ENCODE results near the gene MROH2A. TPM values are rescaled to one million over a fixed set of nuclear protein-coding genes. Genes with fewer than 3 reads are reported as not detected.

MROH2A gene
- total and polyA plus RNA-seq, 8 donors = 1.1 to 4.0 (median 1.4) TPM; not detected in 5

- H3K9me3 ChIP-seq = no peaks in the 10 kb centered on the region
These were observed 13.9 kb upstream of the MROH2A start for GRCh38 chr2:233764264-233764663.

GRCh38 chr2:233764761-233765160 lies 13.4 kb upstream of the MROH2A start:
- Histone ChIP-seq H3K27ac (no peak overlapping the region), H3K27me3 (no peaks in the 10 kb centered on the region), H3K36me3 (peaks cover 0 to 7% (median 2%) of the 10 kb centered on the region in 4 donors), H3K4me1 (no peaks in the 10 kb centered on the region), H3K9me3 (no peaks in the 10 kb centered on the region), H3K4me3 (no peak overlapping the region)
- TF ChIP-seq EP300 (IDR thresholded peaks at IDR 0.05) (no peak), CTCF (IDR thresholded peaks at IDR 0.05) (no peak), POLR2A (IDR thresholded peaks at IDR 0.05) (no peak), POLR2AphosphoS5 (IDR thresholded peaks at IDR 0.05) (no peak)
- DNase-seq = no peak
- intact Hi-C loops (cut with DNase I; ENCODE audit: low total_unique reads) = no loop called here
- 62 to 66% (median 63%) methylated on average over 3 of the region's 3 CpGs for WGBS, 5 donors

More at GRCh38 chr2:233764264-233764663, 13.9 kb upstream of the MROH2A start:
- H3K4me3 ChIP-seq = no peak overlapping the region
- WGBS, 5 donors = 55 to 74% (median 70%) methylated on average over 7 of the region's 7 CpGs
- no peaks in the 10 kb centered on the region for H3K4me1 ChIP-seq
- intact Hi-C loops (cut with DNase I; ENCODE audit: low total_unique reads) = no loop called here
- no peak overlapping the region for H3K27ac ChIP-seq
- no peak for TF ChIP-seq EP300 (IDR thresholded peaks at IDR 0.05)
- no peak for TF ChIP-seq POLR2A (IDR thresholded peaks at IDR 0.05)
- TF ChIP-seq POLR2AphosphoS5 (IDR thresholded peaks at IDR 0.05) = no peak
- TF ChIP-seq CTCF (IDR thresholded peaks at IDR 0.05) = no peak
- no peaks in the 10 kb centered on the region for H3K27me3 ChIP-seq
- no peak for DNase-seq
- H3K36me3 ChIP-seq = peaks cover 0 to 2% (median under 1%) of the 10 kb centered on the region in 4 donors

- no peaks in the 10 kb centered on the region for H3K27me3 ChIP-seq
- no peak for TF ChIP-seq EP300 (IDR thresholded peaks at IDR 0.05)
- TF ChIP-seq POLR2AphosphoS5 (IDR thresholded peaks at IDR 0.05) = no peak
- TF ChIP-seq POLR2A (IDR thresholded peaks at IDR 0.05) = no peak
- no peak for TF ChIP-seq CTCF (IDR thresholded peaks at IDR 0.05)
- H3K4me1 ChIP-seq = no peaks in the 10 kb centered on the region
- H3K36me3 ChIP-seq = peaks cover 0 to 9% (median 2%) of the 10 kb centered on the region in 4 donors
- DNase-seq = no peak
- H3K4me3 ChIP-seq = no peak overlapping the region
- H3K9me3 ChIP-seq = no peaks in the 10 kb centered on the region
- WGBS, 5 donors = 75 to 87% (median 80%) methylated on average over 4 of the region's 4 CpGs
- no peak overlapping the region for H3K27ac ChIP-seq
- intact Hi-C loops (cut with DNase I; ENCODE audit: low total_unique reads) = no loop called here
These were observed 11.7 kb upstream of the MROH2A start for GRCh38 chr2:233766416-233766815.

- no peak overlapping the region for H3K4me3 ChIP-seq
- intact Hi-C loops (cut with DNase I; ENCODE audit: low total_unique reads) = no loop called here
- no peaks in the 10 kb centered on the region for H3K27me3 ChIP-seq
- H3K9me3 ChIP-seq = no peaks in the 10 kb centered on the region
- TF ChIP-seq CTCF (IDR thresholded peaks at IDR 0.05) (no peak), POLR2AphosphoS5 (IDR thresholded peaks at IDR 0.05) (no peak), EP300 (IDR thresholded peaks at IDR 0.05) (no peak), POLR2A (IDR thresholded peaks at IDR 0.05) (no peak)
- 80 to 88% (median 84%) methylated on average over 4 of the region's 4 CpGs for WGBS, 5 donors
- H3K27ac ChIP-seq = no peak overlapping the region
- DNase-seq = no peak
- no peaks in the 10 kb centered on the region for H3K4me1 ChIP-seq
- peaks cover 0 to 13% (median 4%) of the 10 kb centered on the region in 4 donors for H3K36me3 ChIP-seq
These were observed 10.1 kb upstream of the MROH2A start for GRCh38 chr2:233768076-233768475.

Measured in stomach (tissue), 9 donors.